GM18498 (cell line): ENCODE measurements around the gene BTBD16.

ENCODE experiments used
- ATAC-seq: cut with Tn5 transposase; IDR thresholded peaks from one replicate; pipeline ENCODE4 v1.9.1; 2021; ENCODE audit warnings: mild to moderate bottlenecking, moderate library complexity; ENCODE audit not compliant: unreplicated experiment

The BTBD16 gene

GRCh38 chr10:122338609-122339441, 67.7 kb downstream of the BTBD16 start:
- no peak for ATAC-seq

- ATAC-seq = no peak
These were observed 70.2 kb downstream of the BTBD16 start for GRCh38 chr10:122341141-122341810.

GRCh38 chr10:122342293-122343134, 71.4 kb downstream of the BTBD16 start:
- no peak for ATAC-seq

GRCh38 chr10:122343135-122343800, 72.2 kb downstream of the BTBD16 start:
- no peak for ATAC-seq

- no peak for ATAC-seq
These were observed 72.8 kb downstream of the BTBD16 start for GRCh38 chr10:122343936-122344335.

- ATAC-seq = no peak
These were observed 73.7 kb downstream of the BTBD16 start for GRCh38 chr10:122344741-122345258.

GRCh38 chr10:122346326-122346950, 75.3 kb downstream of the BTBD16 start:
- no peak for ATAC-seq

GRCh38 chr10:122347170-122347841, 76.2 kb downstream of the BTBD16 start:
- no peak for ATAC-seq

- no peak for ATAC-seq
These were observed 77.4 kb downstream of the BTBD16 start for GRCh38 chr10:122348512-122348911.

- ATAC-seq = no peak
These were observed 77.9 kb downstream of the BTBD16 start for GRCh38 chr10:122348935-122349361.

GRCh38 chr10:122349758-122350369, 78.8 kb downstream of the BTBD16 start:
- ATAC-seq = no peak

GRCh38 chr10:122350893-122351292, 79.8 kb downstream of the BTBD16 start:
- ATAC-seq = no peak

- no peak for ATAC-seq
These were observed 81.9 kb downstream of the BTBD16 start for GRCh38 chr10:122352817-122353525.

- ATAC-seq = no peak
These were observed 83.3 kb downstream of the BTBD16 start for GRCh38 chr10:122354383-122354782.

- ATAC-seq = no peak
These were observed 86.6 kb downstream of the BTBD16 start for GRCh38 chr10:122357685-122358084.

- ATAC-seq = no peak
These were observed 88.5 kb downstream of the BTBD16 start for GRCh38 chr10:122359621-122360020.

- no peak for ATAC-seq
These were observed 90.0 kb downstream of the BTBD16 start for GRCh38 chr10:122361046-122361445.

- no peak for ATAC-seq
These were observed 91.0 kb downstream of the BTBD16 start for GRCh38 chr10:122362031-122362592.
